ENCODE measurements around the gene ACTL7B. TPM values are rescaled to one million over a fixed set of nuclear protein-coding genes. Genes with fewer than 3 reads are reported as not detected.

ACTL7B gene
- total and polyA plus RNA-seq, 2 of the 8 experiments (the other 6 are each of a cell fraction or from before 2014, with no cell fraction given) = not detected

- H4K8ac ChIP-seq (ENCODE audit: extremely low read depth, insufficient read depth, low read length) = no peak overlapping the region
- H2BK20ac ChIP-seq (ENCODE audit: low read length) = no peak overlapping the region
- no peak for TF ChIP-seq NRF1 (IDR thresholded peaks at IDR 0.05; ENCODE audit: low read depth, low read length)
- TF ChIP-seq GABPA (IDR thresholded peaks at IDR 0.05; ENCODE audit: borderline replicate concordance, insufficient read depth, low read length) = no peak
- no peaks in the 10 kb centered on the region for H3K4me1 ChIP-seq (replicated peaks in 1 of 4; ENCODE audit: control insufficient read depth in 3 of 4, insufficient read depth in 4 of 4, low read length in 3 of 4)
- no peak overlapping the region for H2AK5ac ChIP-seq (ENCODE audit: low read depth, low read length)
- no peak overlapping the region for H4K5ac ChIP-seq (ENCODE audit: insufficient read length, low read depth, low read length)
- no peak overlapping the region for H2BK5ac ChIP-seq (ENCODE audit: low read depth, low read length)
- POLR2A ChIA-PET (ENCODE audit: partially characterized antibody) = no interaction called here
- no peak overlapping the region for H3K4me3 ChIP-seq (ENCODE audit: extremely low read depth in 1 of 4, insufficient read depth in 2 of 4, low read depth in 3 of 4, low read length in 4 of 4)
- H3K23me2 ChIP-seq (ENCODE audit: low read depth, low read length) = no peaks in the 10 kb centered on the region
- no peaks in the 10 kb centered on the region for H3K79me2 ChIP-seq (ENCODE audit: control insufficient read depth in 1 of 2, insufficient read depth in 2 of 2, low read length in 2 of 2)
- H2BK15ac ChIP-seq (ENCODE audit: low read length) = no peak overlapping the region
- H4K91ac ChIP-seq (replicated peaks; ENCODE audit: insufficient read length, low read length) = no peak overlapping the region
- no peak overlapping the region for H3K4me2 ChIP-seq (ENCODE audit: insufficient read depth in 1 of 2, low read depth in 2 of 2, low read length in 2 of 2)
- H2AFZ ChIP-seq (ENCODE audit: low read length) = no peak overlapping the region
- H3K14ac ChIP-seq (ENCODE audit: insufficient read length) = no peak overlapping the region
- DNase-seq (ENCODE audit: low read depth in 1 of 2, low spot score in 2 of 2) (no peak), FAIRE-seq (no peak)
- WGBS, 2 experiments (ENCODE audit: extremely low coverage in 1 of 2, insufficient coverage in 1 of 2, insufficient read length in 1 of 2, insufficient replicate concordance in 2 of 2, low coverage in 1 of 2, low lambda C conversion rate in 2 of 2, missing lambda C conversion rate in 1 of 2) = 92% methylated on average over 2 of the region's 2 CpGs; no CpG with 5 or more reads in 1 of the 2 experiments
- no peaks in the 10 kb centered on the region for H3K36me3 ChIP-seq (ENCODE audit: control insufficient read depth in 2 of 4, insufficient read depth in 4 of 4, low read length in 3 of 4)
- H3K27me3 ChIP-seq (replicated peaks in 1 of 4; ENCODE audit: control insufficient read depth in 3 of 4, extremely low read depth in 1 of 4, insufficient read depth in 3 of 4, low read length in 3 of 4) = no peaks in the 10 kb centered on the region
- no peak overlapping the region for H3K18ac ChIP-seq (ENCODE audit: extremely low read depth, low read length)
- no peaks in the 10 kb centered on the region for H4K20me1 ChIP-seq (replicated peaks in 1 of 2; ENCODE audit: control insufficient read depth in 1 of 2, insufficient read depth in 2 of 2, low read length in 2 of 2)
- H3K56ac ChIP-seq (replicated peaks; ENCODE audit: insufficient read length, low read depth, low read length) = no peak overlapping the region
- H2BK12ac ChIP-seq (ENCODE audit: low read depth, low read length) = no peak overlapping the region
- H3K27ac ChIP-seq (ENCODE audit: low read depth, low read length) = no peak overlapping the region
- H3K79me1 ChIP-seq (ENCODE audit: low read depth, low read length) = no peaks in the 10 kb centered on the region
- no peak overlapping the region for H3K9ac ChIP-seq (replicated peaks in 1 of 4; ENCODE audit: extremely low read depth in 1 of 4, low read depth in 3 of 4, low read length in 3 of 4)
- CTCF ChIA-PET (ENCODE audit: partially characterized antibody) = interaction anchor here (1.5 kb wide), 1 partner anchor 9 kb away, joined by 4 read pairs; no protein-coding TSS in a partner anchor
- H3K4ac ChIP-seq (replicated peaks; ENCODE audit: insufficient read length, low read depth, low read length) = no peak overlapping the region
- H2BK120ac ChIP-seq (replicated peaks; ENCODE audit: low read depth, low read length) = no peak overlapping the region
- no peak overlapping the region for H3K23ac ChIP-seq (ENCODE audit: insufficient read length)
- no peaks in the 10 kb centered on the region for H3K9me3 ChIP-seq (ENCODE audit: insufficient read depth in 2 of 2, low read depth in 1 of 2, low read length in 1 of 2)
These were observed 10.9 kb downstream of the ACTL7B start for GRCh38 chr9:108844856-108845255.
